Mucosa of descending colon (tissue), 3 donors: ENCODE results near the gene TBC1D14. TPM values are rescaled to one million over a fixed set of nuclear protein-coding genes. Genes with fewer than 3 reads are reported as not detected.

ENCODE experiments used
- ATAC-seq: fragments of 200-7000 bp; cut with Tn5 transposase; one replicate; pipeline ENCODE4 v1.9.1; 2020; ENCODE audit warnings: mild to moderate bottlenecking, moderate library complexity
- DNase-seq, 3 donors: peaks; one replicate each; pipeline ENCODE4 v3.0.0-alpha.2; 2020
- H3K36me3 ChIP-seq: fragments of 200-600 bp; one replicate; pipeline ENCODE4 v1.8.0; 2021; ENCODE audit warnings: low read depth, mild to moderate bottlenecking
- H3K4me1 ChIP-seq: fragments of 200-600 bp; one replicate; pipeline ENCODE4 v1.8.0; 2021; ENCODE audit warnings: low read depth, mild to moderate bottlenecking
- H3K4me3 ChIP-seq: fragments of 200-600 bp; one replicate; pipeline ENCODE4 v1.8.0; 2021; ENCODE audit warnings: mild to moderate bottlenecking
- H3K9me3 ChIP-seq: fragments of 200-600 bp; one replicate; pipeline ENCODE4 v1.8.0; 2021; ENCODE audit warnings: mild to moderate bottlenecking
- CTCF ChIP-seq: fragments of 200-600 bp; IDR thresholded peaks from one replicate; pipeline ENCODE4 v1.8.0; 2022; ENCODE audit warnings: antibody characterized with exemption, mild to moderate bottlenecking
- intact Hi-C, 2 donors: fragments of 100-400 bp; cut with DNase I in 1 of 2; cut with micrococcal nuclease in 1 of 2; formaldehyde crosslinking; loops; one replicate each; pipeline versions ENCODE4 v1.11.0 to v1.11.1; 2022; cut with DNase I, micrococcal nuclease
- total RNA-seq, 3 donors: library from RNA; stranded (reverse); fragmentation: NEBNext Ultra II Directional in 2 of 3; extraction: Animal tissue kit (Norgen Biotek cat#: 25700) in 2 of 3; gene quantifications; one replicate each; pipeline versions ENCODE4 v1.2.1 to v1.2.4, GENCODE V29; 2021 to 2023
- donor health status: DM: no; HTN: no; CAD: no; lungs with moderate emphysema.
- donor health status: DM: no; HTN: no; CAD: no.
- donor health status: DM: no; HTN: yes; CAD: no.

Gene TBC1D14
- total RNA-seq, 3 donors from 2014 or later: 51.8 to 70.8 (median 56.2) TPM

GRCh38 chr4:6912441-6912840, 2.8 kb downstream of the TBC1D14 start:
- peak in 1 of 3 donors; percentile 36 for DNase-seq
- H3K9me3 ChIP-seq: no peaks in the 10 kb centered on the region
- intact Hi-C loops: loop anchor here in 1 of 2 donors (10.0 kb wide), 1 partner anchor 62 kb away; no protein-coding TSS in a partner anchor
- TF ChIP-seq CTCF: no peak
- H3K4me3 ChIP-seq: no peak overlapping the region
- no peaks in the 10 kb centered on the region for H3K36me3 ChIP-seq
- ATAC-seq: no peak
- H3K4me1 ChIP-seq: peaks cover 49% of the 10 kb centered on the region

- no peaks in the 10 kb centered on the region for H3K36me3 ChIP-seq
- no peak overlapping the region for H3K4me3 ChIP-seq
- DNase-seq (no peak), ATAC-seq (no peak)
- intact Hi-C loops: loop anchor here in 1 of 2 donors (10.0 kb wide), 1 partner anchor 61 kb away; no protein-coding TSS in a partner anchor
- peaks cover 52% of the 10 kb centered on the region for H3K4me1 ChIP-seq
- TF ChIP-seq CTCF: no peak
- no peaks in the 10 kb centered on the region for H3K9me3 ChIP-seq
Measured at GRCh38 chr4:6913350-6913905, 3.8 kb downstream of the TBC1D14 start.

GRCh38 chr4:6914448-6914847, 4.8 kb downstream of the TBC1D14 start:
- ATAC-seq (no peak), DNase-seq (peak in 1 of 3 donors; percentile 43)
- H3K9me3 ChIP-seq: no peaks in the 10 kb centered on the region
- peaks cover 54% of the 10 kb centered on the region for H3K4me1 ChIP-seq
- no peaks in the 10 kb centered on the region for H3K36me3 ChIP-seq
- intact Hi-C loops: loop anchor here in 1 of 2 donors (10.0 kb wide), 1 partner anchor 60 kb away; no protein-coding TSS in a partner anchor
- TF ChIP-seq CTCF: no peak
- no peak overlapping the region for H3K4me3 ChIP-seq

GRCh38 chr4:6915041-6916005, 5.7 kb downstream of the TBC1D14 start:
- no peak overlapping the region for H3K4me3 ChIP-seq

More at GRCh38 chr4:6915041-6916005, 5.7 kb downstream of the TBC1D14 start:
- H3K4me1 ChIP-seq: peaks cover 58% of the 10 kb centered on the region
- ATAC-seq (no peak), DNase-seq (peak in 1 of 3 donors; percentile 44)
- H3K36me3 ChIP-seq: no peaks in the 10 kb centered on the region
- H3K9me3 ChIP-seq: no peaks in the 10 kb centered on the region
- intact Hi-C loops: loop anchor here in 1 of 2 donors (10.0 kb wide), 1 partner anchor 59 kb away; no protein-coding TSS in a partner anchor
- TF ChIP-seq CTCF: no peak
